MM.1S (cell line): ENCODE data around the gene MFAP3.

Source experiments
- DNase-seq: peaks from one replicate; pipeline ENCODE4 v3.0.0-alpha.2; 2015
- H2AFZ ChIP-seq: fragments of 300-600 bp; sonication (generic); 2 replicates; pipeline ENCODE4 v1.6.0; 2016; ENCODE audit warnings: antibody characterized with exemption, low read length
- H3F3A ChIP-seq: fragments of 300-600 bp; sonication (generic); 2 replicates; pipeline ENCODE4 v1.6.1; 2016; ENCODE audit warnings: mild to moderate bottlenecking, antibody characterized with exemption, low read length, moderate library complexity, mixed read lengths; ENCODE audit not compliant: insufficient read depth
- H3K27ac ChIP-seq: fragments of 300-600 bp; sonication (generic); 2 replicates; pipeline ENCODE4 v1.5.1; 2016; ENCODE audit warnings: mild to moderate bottlenecking, low read length
- H3K27me3 ChIP-seq: fragments of 300-600 bp; sonication (generic); replicated peaks from 2 replicates; pipeline ENCODE4 v1.6.0; 2016; ENCODE audit warnings: low read length; ENCODE audit not compliant: insufficient read depth
- H3K36me3 ChIP-seq: fragments of 300-600 bp; sonication (generic); replicated peaks from 2 replicates; pipeline ENCODE4 v1.6.1; 2016; ENCODE audit warnings: mild to moderate bottlenecking, low read length, mixed read lengths; ENCODE audit not compliant: insufficient read depth
- H3K4me1 ChIP-seq: fragments of 300-600 bp; sonication (generic); 2 replicates; pipeline ENCODE4 v1.6.1; 2016; ENCODE audit warnings: low read length, mixed read lengths
- H3K4me2 ChIP-seq: fragments of 300-600 bp; sonication (generic); 2 replicates; pipeline ENCODE4 v1.6.0; 2016; ENCODE audit warnings: low read depth, low read length
- H3K4me3 ChIP-seq: fragments of 300-600 bp; sonication (generic); 2 replicates; pipeline ENCODE4 v1.5.1; 2016; ENCODE audit warnings: low read length, mixed read lengths
- H3K79me2 ChIP-seq: fragments of 300-600 bp; sonication (generic); 2 replicates; pipeline ENCODE4 v1.6.1; 2016; ENCODE audit warnings: mixed run types, low read length, mixed read lengths
- H3K9ac ChIP-seq: fragments of 300-600 bp; sonication (generic); 2 replicates; pipeline ENCODE4 v1.6.1; 2016; ENCODE audit warnings: low read length, mixed read lengths
- H3K9me2 ChIP-seq: fragments of 300-600 bp; sonication (generic); replicated peaks from 2 replicates; pipeline ENCODE4 v1.6.1; 2016; ENCODE audit warnings: mild to moderate bottlenecking, low read length, mixed read lengths; ENCODE audit not compliant: insufficient read depth
- H3K9me3 ChIP-seq: fragments of 300-600 bp; sonication (generic); replicated peaks from 2 replicates; pipeline ENCODE4 v1.6.1; 2016; ENCODE audit warnings: mild to moderate bottlenecking, low read length, mixed read lengths; ENCODE audit not compliant: insufficient read depth
- H4K20me1 ChIP-seq: fragments of 300-600 bp; sonication (generic); 2 replicates; pipeline ENCODE4 v1.6.1; 2016; ENCODE audit warnings: mild to moderate bottlenecking, low read length, moderate library complexity, mixed read lengths; ENCODE audit not compliant: insufficient read depth
- EZH2 ChIP-seq: fragments of 300-600 bp; sonication (generic); optimal IDR thresholded peaks from 2 replicates; pipeline ENCODE3; 2017; ENCODE audit warnings: low read depth, mild to moderate bottlenecking, antibody characterized with exemption, low read length, mixed read lengths
- EZH2phosphoT487 ChIP-seq: fragments of 300-600 bp; sonication (generic); IDR thresholded peaks from 2 replicates; pipeline ENCODE4 v1.6.1; 2018; ENCODE audit warnings: antibody characterized with exemption, low read length
- TF ChIP-seq, protein P1 (sequence below): fragments of 300-600 bp; sonication (generic); IDR thresholded peaks from 2 replicates; pipeline ENCODE4 v1.5.1; 2016; ENCODE audit warnings: antibody characterized with exemption, low read length, mixed read lengths

The MFAP3 gene

DNA sequence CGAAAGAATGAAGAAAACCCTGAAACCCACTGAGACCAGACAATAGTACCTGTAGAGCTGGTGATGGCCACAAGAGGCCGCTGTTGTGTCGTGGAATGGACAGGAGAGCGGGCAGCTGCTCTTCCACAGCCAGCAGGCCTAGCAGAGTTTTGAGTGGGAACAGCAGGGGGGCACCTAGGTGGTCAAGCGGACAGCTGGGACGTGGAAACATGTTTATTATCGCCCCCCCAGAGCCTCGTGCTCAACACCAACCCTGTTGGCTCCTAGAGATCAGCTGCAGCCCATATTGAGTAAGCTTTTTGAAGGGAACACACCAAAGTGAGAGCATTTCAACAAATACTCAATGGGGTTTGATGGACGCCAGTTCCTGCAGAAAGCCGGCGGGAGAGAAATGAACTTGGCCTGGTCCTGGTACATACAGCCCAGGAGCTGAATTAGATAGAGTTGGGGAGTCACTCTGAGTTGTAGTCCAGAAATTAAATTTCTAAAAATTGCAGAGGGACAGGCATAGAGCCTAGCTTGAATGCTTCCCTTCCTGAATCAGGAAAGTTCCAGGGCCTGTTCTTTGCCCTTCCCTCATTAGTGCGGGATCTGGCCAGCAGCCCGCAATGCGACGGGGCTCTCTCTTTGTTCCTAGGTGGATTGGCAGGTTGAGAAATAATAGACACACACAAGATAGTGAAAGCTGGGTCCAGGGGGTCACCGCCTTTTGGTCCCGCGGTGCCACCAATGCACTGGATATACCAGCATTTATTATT lies 33.8 kb downstream of the MFAP3 start:
- Histone ChIP-seq H3K9me3 (no peaks in the 10 kb centered on the region), H3K4me2 (peak overlapping the region; percentile 56), H3K9ac (peak overlapping the region; percentile 18; the same call in 1 of the 2 replicates), H3K27me3 (no peaks in the 10 kb centered on the region), H3K79me2 (no peaks in the 10 kb centered on the region), H2AFZ (peak overlapping the region; percentile 42; the same call in 1 of the 2 replicates), H3K4me1 (no peaks in the 10 kb centered on the region; the same call in 1 of the 2 replicates), H3K27ac (no peak overlapping the region), H3K9me2 (no peaks in the 10 kb centered on the region), H3K4me3 (no peak overlapping the region), H3F3A (no peaks in the 10 kb centered on the region), H4K20me1 (no peaks in the 10 kb centered on the region), H3K36me3 (no peaks in the 10 kb centered on the region)
- peak; percentile 80 for DNase-seq
- TF ChIP-seq EZH2, result no peak
- TF ChIP-seq, protein P1, sequence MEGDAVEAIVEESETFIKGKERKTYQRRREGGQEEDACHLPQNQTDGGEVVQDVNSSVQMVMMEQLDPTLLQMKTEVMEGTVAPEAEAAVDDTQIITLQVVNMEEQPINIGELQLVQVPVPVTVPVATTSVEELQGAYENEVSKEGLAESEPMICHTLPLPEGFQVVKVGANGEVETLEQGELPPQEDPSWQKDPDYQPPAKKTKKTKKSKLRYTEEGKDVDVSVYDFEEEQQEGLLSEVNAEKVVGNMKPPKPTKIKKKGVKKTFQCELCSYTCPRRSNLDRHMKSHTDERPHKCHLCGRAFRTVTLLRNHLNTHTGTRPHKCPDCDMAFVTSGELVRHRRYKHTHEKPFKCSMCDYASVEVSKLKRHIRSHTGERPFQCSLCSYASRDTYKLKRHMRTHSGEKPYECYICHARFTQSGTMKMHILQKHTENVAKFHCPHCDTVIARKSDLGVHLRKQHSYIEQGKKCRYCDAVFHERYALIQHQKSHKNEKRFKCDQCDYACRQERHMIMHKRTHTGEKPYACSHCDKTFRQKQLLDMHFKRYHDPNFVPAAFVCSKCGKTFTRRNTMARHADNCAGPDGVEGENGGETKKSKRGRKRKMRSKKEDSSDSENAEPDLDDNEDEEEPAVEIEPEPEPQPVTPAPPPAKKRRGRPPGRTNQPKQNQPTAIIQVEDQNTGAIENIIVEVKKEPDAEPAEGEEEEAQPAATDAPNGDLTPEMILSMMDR, result peak; percentile 94

DNA sequence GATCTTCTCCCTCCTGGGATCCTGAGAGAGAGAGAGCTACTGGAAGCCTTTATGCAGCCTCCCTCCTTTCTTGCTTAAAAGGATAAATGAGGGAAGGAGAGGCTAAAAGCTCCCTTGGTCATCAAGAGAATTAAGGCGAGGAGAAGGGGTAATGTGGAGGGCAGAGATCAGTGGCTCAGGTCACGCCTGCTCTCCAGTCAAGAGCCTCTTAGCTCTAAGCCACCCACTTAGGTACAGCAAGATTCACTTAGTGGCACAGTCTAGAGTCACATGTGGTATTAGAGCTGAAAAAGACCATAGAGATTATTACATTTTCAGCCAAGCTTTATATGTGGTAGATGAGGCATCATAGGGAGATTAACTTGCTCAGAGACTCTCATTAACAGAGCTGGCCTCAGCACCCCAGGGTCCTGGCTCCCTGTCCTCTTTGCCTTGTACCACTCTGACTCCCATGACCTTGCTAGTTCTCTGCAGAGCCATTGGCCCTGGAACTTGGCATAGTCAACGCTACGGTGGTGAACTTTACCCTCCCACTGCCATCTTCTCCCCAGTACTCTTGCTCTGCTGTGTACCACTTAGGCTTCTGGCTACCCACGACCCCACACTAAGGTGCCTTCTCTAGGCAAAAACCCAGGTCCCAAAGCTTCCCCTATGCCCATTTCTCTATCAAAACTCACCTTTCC lies 37.6 kb downstream of the MFAP3 start:
- TF ChIP-seq, protein P1, result no peak
- TF ChIP-seq EZH2 (no peak), EZH2phosphoT487 (no peak)
- Histone ChIP-seq H3K4me3 (no peak overlapping the region), H3K36me3 (no peaks in the 10 kb centered on the region)

DNA sequence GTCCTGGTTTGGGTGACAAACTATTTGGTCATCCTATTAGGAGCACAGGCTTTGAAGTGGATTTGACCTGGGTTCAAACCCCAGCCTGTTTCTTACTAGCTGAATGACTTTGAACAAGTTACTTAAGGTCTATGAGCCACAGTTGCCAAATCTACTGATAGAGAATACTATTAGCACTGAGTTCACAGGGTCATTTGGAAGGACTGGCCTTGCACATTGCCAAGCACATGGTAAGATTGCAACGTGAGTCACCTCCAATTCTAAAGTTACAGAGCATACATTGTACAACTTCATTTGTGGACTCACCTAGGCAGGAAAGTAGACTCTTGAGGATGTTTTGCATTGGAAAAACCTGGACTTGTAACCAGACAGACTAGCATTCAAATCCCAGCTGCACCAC lies 38.9 kb downstream of the MFAP3 start:
- Histone ChIP-seq H3K36me3 (no peaks in the 10 kb centered on the region), H3K4me2 (no peak overlapping the region), H3K27ac (no peak overlapping the region), H2AFZ (no peak overlapping the region), H3K9me2 (no peaks in the 10 kb centered on the region), H3K4me1 (no peaks in the 10 kb centered on the region), H3K79me2 (no peaks in the 10 kb centered on the region), H4K20me1 (no peaks in the 10 kb centered on the region), H3K9ac (no peak overlapping the region), H3F3A (no peaks in the 10 kb centered on the region), H3K4me3 (no peak overlapping the region), H3K9me3 (no peaks in the 10 kb centered on the region), H3K27me3 (no peaks in the 10 kb centered on the region)
- no peak for DNase-seq
- TF ChIP-seq, protein P1, result no peak
- TF ChIP-seq EZH2 (no peak), EZH2phosphoT487 (no peak)

More for the DNA sequence above, 37.6 kb downstream of the MFAP3 start:
- H2AFZ ChIP-seq, result no peak overlapping the region
- H3K9me3 ChIP-seq, result no peaks in the 10 kb centered on the region
- no peaks in the 10 kb centered on the region for H3K9me2 ChIP-seq
- H3K27ac ChIP-seq, result no peak overlapping the region
- H4K20me1 ChIP-seq, result no peaks in the 10 kb centered on the region
- no peaks in the 10 kb centered on the region for H3K4me1 ChIP-seq
- H3F3A ChIP-seq, result no peaks in the 10 kb centered on the region
- no peak overlapping the region for H3K4me2 ChIP-seq
- no peaks in the 10 kb centered on the region for H3K27me3 ChIP-seq
- no peaks in the 10 kb centered on the region for H3K79me2 ChIP-seq
- no peak overlapping the region for H3K9ac ChIP-seq
- no peak for DNase-seq
